ENCODE data around the gene KRTAP5-5.

GRCh38 chr11:1665313-1665712 is 35.7 kb downstream of the KRTAP5-5 start:
- TF ChIP-seq, protein P1, sequence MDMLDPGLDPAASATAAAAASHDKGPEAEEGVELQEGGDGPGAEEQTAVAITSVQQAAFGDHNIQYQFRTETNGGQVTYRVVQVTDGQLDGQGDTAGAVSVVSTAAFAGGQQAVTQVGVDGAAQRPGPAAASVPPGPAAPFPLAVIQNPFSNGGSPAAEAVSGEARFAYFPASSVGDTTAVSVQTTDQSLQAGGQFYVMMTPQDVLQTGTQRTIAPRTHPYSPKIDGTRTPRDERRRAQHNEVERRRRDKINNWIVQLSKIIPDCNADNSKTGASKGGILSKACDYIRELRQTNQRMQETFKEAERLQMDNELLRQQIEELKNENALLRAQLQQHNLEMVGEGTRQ (IDR thresholded peaks at IDR 0.05; ENCODE audit: low read length) = no peak
- TF ChIP-seq CTCF (IDR thresholded peaks at IDR 0.05; ENCODE audit: control extremely low read depth in 1 of 3, insufficient read depth in 1 of 3, low read depth in 1 of 3, low read length in 3 of 3) (no peak), SUZ12 (IDR thresholded peaks at IDR 0.05; ENCODE audit: low read length) (no peak), CEBPB (IDR thresholded peaks at IDR 0.05; ENCODE audit: low read depth, low read length) (no peak), SP2 (IDR thresholded peaks at IDR 0.05; ENCODE audit: low read length) (no peak), JUND (IDR thresholded peaks at IDR 0.05; ENCODE audit: low read length) (no peak), BACH1 (IDR thresholded peaks at IDR 0.05; ENCODE audit: low read length) (no peak), CHD2 (IDR thresholded peaks at IDR 0.05; ENCODE audit: low read length) (no peak)
- TF ChIP-seq, protein P2, sequence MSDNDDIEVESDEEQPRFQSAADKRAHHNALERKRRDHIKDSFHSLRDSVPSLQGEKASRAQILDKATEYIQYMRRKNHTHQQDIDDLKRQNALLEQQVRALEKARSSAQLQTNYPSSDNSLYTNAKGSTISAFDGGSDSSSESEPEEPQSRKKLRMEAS (IDR thresholded peaks at IDR 0.05) = no peak
